Hepatocyte (in vitro differentiated cells): ENCODE measurements around the gene PLEKHA7. TPM values are rescaled to one million over a fixed set of nuclear protein-coding genes. Genes with fewer than 3 reads are reported as not detected.

Source experiments
- DNase-seq: peaks from one replicate; pipeline ENCODE4 v3.0.0-alpha.2; 2016; ENCODE audit warnings: low spot score
- H2AFZ ChIP-seq: fragments of 200-600 bp; sonication (generic); 2 replicates; pipeline ENCODE4 v1.6.0; 2016; ENCODE audit warnings: antibody characterized with exemption, mild to moderate bottlenecking
- H3K27ac ChIP-seq: fragments of 200-600 bp; sonication (generic); 2 replicates; pipeline ENCODE4 v1.5.1; 2016; ENCODE audit warnings: mild to moderate bottlenecking
- H3K27me3 ChIP-seq: fragments of 200-600 bp; sonication (generic); 2 replicates; pipeline ENCODE4 v1.6.1; 2016
- H3K36me3 ChIP-seq: fragments of 200-600 bp; sonication (generic); replicated peaks from 2 replicates; pipeline ENCODE4 v1.5.1; 2016; ENCODE audit warnings: low read depth; ENCODE audit not compliant: insufficient read depth
- H3K4me1 ChIP-seq: fragments of 200-600 bp; sonication (generic); 2 replicates; pipeline ENCODE4 v1.5.1; 2016; ENCODE audit warnings: mild to moderate bottlenecking, moderate library complexity; ENCODE audit not compliant: insufficient read depth
- H3K4me2 ChIP-seq: fragments of 200-600 bp; sonication (generic); 2 replicates; pipeline ENCODE4 v1.6.0; 2016
- H3K4me3 ChIP-seq: fragments of 200-600 bp; sonication (generic); 2 replicates; pipeline ENCODE4 v1.5.1; 2016; ENCODE audit warnings: mild to moderate bottlenecking
- H3K79me2 ChIP-seq: fragments of 200-600 bp; sonication (generic); 2 replicates; pipeline ENCODE4 v1.6.0; 2017; ENCODE audit warnings: mild to moderate bottlenecking
- H3K9me2 ChIP-seq: fragments of 200-600 bp; sonication (generic); replicated peaks from 2 replicates; pipeline ENCODE4 v1.6.0; 2017; ENCODE audit warnings: mild to moderate bottlenecking; ENCODE audit not compliant: insufficient read depth
- H3K9me3 ChIP-seq: fragments of 200-600 bp; sonication (generic); 2 replicates; pipeline ENCODE4 v1.5.1; 2016; ENCODE audit warnings: low read depth, mild to moderate bottlenecking
- H4K20me1 ChIP-seq: fragments of 200-600 bp; sonication (generic); 2 replicates; pipeline ENCODE4 v1.6.0; 2016; ENCODE audit warnings: mild to moderate bottlenecking; ENCODE audit not compliant: insufficient read depth, poor library complexity, severe bottlenecking
- CTCF ChIP-seq: fragments of 200-600 bp; sonication (generic); IDR thresholded peaks from 2 replicates; pipeline ENCODE4 v1.5.1; 2016; ENCODE audit warnings: antibody characterized with exemption, mild to moderate bottlenecking; ENCODE audit not compliant: poor library complexity
- EZH2 ChIP-seq: fragments of 200-600 bp; sonication (generic); IDR thresholded peaks from 2 replicates; pipeline ENCODE4 v1.6.1; 2016; ENCODE audit warnings: antibody characterized with exemption, mild to moderate bottlenecking, borderline replicate concordance
- EZH2phosphoT487 ChIP-seq: fragments of 200-600 bp; sonication (generic); IDR thresholded peaks from one replicate; pipeline ENCODE4 v1.6.1; 2018; ENCODE audit warnings: antibody characterized with exemption, mild to moderate bottlenecking, low read depth, moderate library complexity; ENCODE audit not compliant: unreplicated experiment, severe bottlenecking
- WGBS: methylation state at CpG from one replicate; pipeline ENCODE4 v1.1.6; 2016; ENCODE audit warnings: low lambda C conversion rate; ENCODE audit errors: missing lambda C conversion rate; 5-methylcytosine and 5-hydroxymethylcytosine counted together
- polyA plus RNA-seq: library from polyadenylated mRNA; unstranded; fragments of >200 nt; fragmentation: Nextera tagmentation; extraction: Ambion mirVana; gene quantifications from 2 replicates; pipeline ENCODE4 v1.2.1, GENCODE V29; 2016
- total RNA-seq: library from RNA; depleted of rRNA; stranded (reverse); fragments of >200 nt; gene quantifications from 2 replicates; pipeline ENCODE4 v1.2.3, GENCODE V29; 2014

Gene PLEKHA7
- total and polyA plus RNA-seq, 2 experiments from 2014 or later = 16.7 to 35.6 TPM

DNA sequence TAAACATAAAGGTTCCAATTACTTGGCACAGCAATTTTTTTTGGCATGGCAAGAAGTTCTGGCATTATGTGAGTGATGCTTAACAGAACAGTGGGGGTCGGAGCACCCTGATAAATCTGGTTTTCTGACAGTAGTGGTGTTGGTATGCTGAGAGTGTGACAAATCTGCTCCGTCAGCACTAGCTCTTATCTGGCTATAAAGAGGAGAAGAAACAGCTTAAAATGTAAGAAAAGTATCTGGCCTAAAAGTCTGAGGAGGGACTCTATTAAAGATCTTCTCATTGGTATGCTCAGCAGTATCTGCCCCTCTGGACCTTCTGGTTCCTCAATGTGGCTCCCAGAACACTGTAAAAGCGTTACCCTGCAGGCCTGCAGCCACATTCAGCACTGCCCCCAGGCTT, 137.4 kb downstream of the PLEKHA7 start:
- H3K36me3 ChIP-seq = no peaks in the 10 kb centered on the region
- H3K4me2 ChIP-seq = no peak overlapping the region
- no peaks in the 10 kb centered on the region for H4K20me1 ChIP-seq
- WGBS = 52% methylated on average over 3 of the region's 3 CpGs
- no peaks in the 10 kb centered on the region for H3K27me3 ChIP-seq
- peaks cover 15% of the 10 kb centered on the region for H3K4me1 ChIP-seq
- no peak overlapping the region for H2AFZ ChIP-seq
- H3K9me2 ChIP-seq = no peaks in the 10 kb centered on the region
- peak overlapping the region; percentile 65 for H3K27ac ChIP-seq
- TF ChIP-seq CTCF = no peak
- TF ChIP-seq EZH2 = no peak
- no peak for TF ChIP-seq EZH2phosphoT487
- peaks cover 44% of the 10 kb centered on the region for H3K79me2 ChIP-seq
- no peak overlapping the region for H3K4me3 ChIP-seq
- DNase-seq = no peak
- no peaks in the 10 kb centered on the region for H3K9me3 ChIP-seq

- TF ChIP-seq EZH2phosphoT487 = no peak
- TF ChIP-seq CTCF = no peak
- Histone ChIP-seq H3K9me2 (no peaks in the 10 kb centered on the region), H3K79me2 (peaks cover 41% of the 10 kb centered on the region), H3K4me2 (no peak overlapping the region), H3K4me3 (no peak overlapping the region), H2AFZ (no peak overlapping the region), H4K20me1 (no peaks in the 10 kb centered on the region), H3K27ac (peak overlapping the region; percentile 65), H3K9me3 (no peaks in the 10 kb centered on the region), H3K27me3 (no peaks in the 10 kb centered on the region), H3K4me1 (peaks cover 15% of the 10 kb centered on the region), H3K36me3 (no peaks in the 10 kb centered on the region)
- DNase-seq = no peak
- WGBS = 80% methylated on average over 5 of the region's 5 CpGs
Measured at GRCh38 chr11:16876053-16876752, 138.0 kb downstream of the PLEKHA7 start.

- H2AFZ ChIP-seq = no peak overlapping the region
- no peaks in the 10 kb centered on the region for H4K20me1 ChIP-seq
- 82% methylated on average over 4 of the region's 4 CpGs for WGBS
- TF ChIP-seq EZH2phosphoT487 = no peak
- TF ChIP-seq CTCF = no peak
- no peak for TF ChIP-seq EZH2
- no peaks in the 10 kb centered on the region for H3K27me3 ChIP-seq
- H3K79me2 ChIP-seq = peaks cover 31% of the 10 kb centered on the region
- no peak overlapping the region for H3K27ac ChIP-seq
- no peak for DNase-seq
- H3K9me2 ChIP-seq = no peaks in the 10 kb centered on the region
- H3K4me1 ChIP-seq = peaks cover 15% of the 10 kb centered on the region
- no peak overlapping the region for H3K4me3 ChIP-seq
- H3K4me2 ChIP-seq = no peak overlapping the region
- no peaks in the 10 kb centered on the region for H3K36me3 ChIP-seq
- H3K9me3 ChIP-seq = no peaks in the 10 kb centered on the region
Measured at GRCh38 chr11:16874275-16874975, 139.8 kb downstream of the PLEKHA7 start.
